IMR-90 (cell line): ENCODE results near the gene L3HYPDH. TPM values are rescaled to one million over a fixed set of nuclear protein-coding genes. Genes with fewer than 3 reads are reported as not detected.

ENCODE experiments used
- ATAC-seq: fragments of 200-7000 bp; cut with Tn5 transposase; 2 replicates; pipeline ENCODE4 v1.9.1; 2020; ENCODE audit warnings: low read depth, mild to moderate bottlenecking, moderate library complexity
- BruUV-seq: library from RNA; stranded (reverse); fragments of 400-500 nt; replicated peaks from 2 replicates; lab custom pipeline; 2021; lab: Mats Ljungman, UMichigan
- CTCF ChIA-PET: fragments of 300-600 bp; formaldehyde crosslinking; extraction: SDS; loops from one replicate; lab custom pipeline; 2021; ENCODE audit warnings: antibody characterized with exemption; lab: Yijun Ruan, JAX
- POLR2A ChIA-PET: fragments of 300-600 bp; sonication (Branson Sonifier 250); formaldehyde crosslinking; loops from one replicate; lab custom pipeline; 2022; ENCODE audit warnings: antibody characterized with exemption; ENCODE audit not compliant: unreplicated experiment; lab: Charles Lee
- DNase-seq: peaks from one replicate; pipeline ENCODE4 v3.0.0; 2013
- H2AFZ ChIP-seq: replicated peaks from 2 replicates; pipeline ENCODE3; 2013; ENCODE audit warnings: low read length, mild to moderate bottlenecking; ENCODE audit not compliant: poor library complexity
- H2AK5ac ChIP-seq: 2 replicates; pipeline ENCODE4 v1.6.1; 2013; ENCODE audit warnings: low read depth, low read length, inconsistent platforms
- H2AK9ac ChIP-seq: replicated peaks from 2 replicates; pipeline ENCODE3; 2013; ENCODE audit warnings: mild to moderate bottlenecking, low read depth, low read length, moderate library complexity; ENCODE audit not compliant: poor library complexity
- H2BK120ac ChIP-seq: 2 replicates; pipeline ENCODE4 v1.6.1; 2013; ENCODE audit warnings: low read depth, low read length, inconsistent platforms
- H2BK15ac ChIP-seq: 3 replicates; pipeline ENCODE4 v1.6.1; 2013; ENCODE audit warnings: low read depth, low read length, inconsistent platforms
- H2BK20ac ChIP-seq: 2 replicates; pipeline ENCODE4 v1.6.1; 2013; ENCODE audit warnings: low read depth, mild to moderate bottlenecking, inconsistent platforms, low read length, moderate library complexity
- H2BK5ac ChIP-seq: 2 replicates; pipeline ENCODE4 v1.6.1; 2013; ENCODE audit warnings: mild to moderate bottlenecking, low read depth, low read length, inconsistent platforms; ENCODE audit not compliant: poor library complexity, severe bottlenecking
- H3K14ac ChIP-seq: replicated peaks from 2 replicates; pipeline ENCODE4 v1.6.1; 2013; ENCODE audit warnings: low read depth, low read length, inconsistent platforms
- H3K18ac ChIP-seq: 2 replicates; pipeline ENCODE4 v1.6.1; 2013; ENCODE audit warnings: low read depth, low read length, control low read depth
- H3K23ac ChIP-seq: 2 replicates; pipeline ENCODE4 v1.6.1; 2013; ENCODE audit warnings: low read depth, low read length, inconsistent platforms
- H3K27ac ChIP-seq: 2 replicates; pipeline ENCODE4 v1.5.1; 2013; ENCODE audit warnings: mild to moderate bottlenecking, control low read depth, low read length; ENCODE audit not compliant: insufficient read depth
- H3K27me3 ChIP-seq: 2 replicates; pipeline ENCODE4 v1.6.1; 2013; ENCODE audit warnings: low read length; ENCODE audit not compliant: control insufficient read depth, insufficient read depth
- H3K36me3 ChIP-seq: 2 replicates; pipeline ENCODE4 v1.6.1; 2013; ENCODE audit warnings: low read length, mixed read lengths; ENCODE audit not compliant: control insufficient read depth, insufficient read depth
- H3K4ac ChIP-seq: 2 replicates; pipeline ENCODE4 v1.6.1; 2013; ENCODE audit warnings: low read depth, low read length, inconsistent platforms
- H3K4me1 ChIP-seq: 2 replicates; pipeline ENCODE4 v1.6.1; 2013; ENCODE audit warnings: low read length, mixed read lengths; ENCODE audit not compliant: control insufficient read depth, insufficient read depth
- H3K4me2 ChIP-seq: 2 replicates; pipeline ENCODE4 v1.6.1; 2013; ENCODE audit warnings: low read depth, mild to moderate bottlenecking, control low read depth, low read length, moderate library complexity
- H3K4me3 ChIP-seq: 2 replicates; pipeline ENCODE4 v1.5.1; 2013; ENCODE audit warnings: low read depth, mild to moderate bottlenecking, control low read depth, low read length, moderate library complexity; ENCODE audit not compliant: insufficient read depth
- H3K56ac ChIP-seq: 2 replicates; pipeline ENCODE4 v1.6.1; 2013; ENCODE audit warnings: low read length, inconsistent platforms; ENCODE audit not compliant: insufficient read depth; ENCODE audit errors: extremely low read depth
- H3K79me1 ChIP-seq, 2 experiments: 2 replicates each; pipeline ENCODE4 v1.6.1; 2013; ENCODE audit warnings: low read length in 2 of 2, inconsistent platforms in 1 of 2, low read depth in 1 of 2
- H3K9ac ChIP-seq: 2 replicates; pipeline ENCODE4 v1.6.1; 2013; ENCODE audit warnings: low read depth, low read length, control low read depth
- H3K9me1 ChIP-seq: 2 replicates; pipeline ENCODE4 v1.6.1; 2013; ENCODE audit warnings: low read length, inconsistent platforms; ENCODE audit not compliant: insufficient read depth
- H3K9me3 ChIP-seq: 2 replicates; pipeline ENCODE4 v1.6.1; 2013; ENCODE audit warnings: low read length; ENCODE audit not compliant: control insufficient read depth, insufficient read depth
- H4K20me1 ChIP-seq: 2 replicates; pipeline ENCODE4 v1.6.1; 2013; ENCODE audit warnings: low read length, inconsistent platforms; ENCODE audit not compliant: insufficient read depth
- H4K5ac ChIP-seq: 2 replicates; pipeline ENCODE4 v1.6.1; 2013; ENCODE audit warnings: mild to moderate bottlenecking, low read depth, low read length, control low read depth
- H4K8ac ChIP-seq, 2 experiments: 2 replicates each; pipeline ENCODE4 v1.6.1; 2013; ENCODE audit warnings: low read depth in 2 of 2, low read length in 2 of 2, control low read depth in 1 of 2, inconsistent platforms in 1 of 2
- H4K91ac ChIP-seq: 2 replicates; pipeline ENCODE4 v1.6.1; 2013; ENCODE audit warnings: low read depth, low read length, inconsistent platforms; ENCODE audit not compliant: insufficient read depth
- CEBPB ChIP-seq: IDR thresholded peaks from 2 replicates; pipeline ENCODE4 v1.6.1; 2012; ENCODE audit warnings: low read depth, low read length, improper control_type of control experiment
- ELK1 ChIP-seq: fragments of 150-350 bp; IDR thresholded peaks from 2 replicates; pipeline ENCODE4 v1.6.1; 2016; ENCODE audit warnings: low read depth, mild to moderate bottlenecking, low read length, moderate library complexity, borderline replicate concordance
- MAZ ChIP-seq: IDR thresholded peaks from 2 replicates; pipeline ENCODE4 v1.6.1; 2012; ENCODE audit warnings: low read depth, mild to moderate bottlenecking, low read length, improper control_type of control experiment, moderate library complexity, borderline replicate concordance
- MXI1 ChIP-seq: IDR thresholded peaks from 2 replicates; pipeline ENCODE4 v1.6.1; 2012; ENCODE audit warnings: low read depth, mild to moderate bottlenecking, low read length, moderate library complexity, borderline replicate concordance
- NFE2L2 ChIP-seq: fragments of 150-350 bp; IDR thresholded peaks from 2 replicates; pipeline ENCODE4 v1.6.1; 2016; ENCODE audit warnings: low read depth, mild to moderate bottlenecking, low read length
- RCOR1 ChIP-seq: IDR thresholded peaks from 2 replicates; pipeline ENCODE4 v1.6.1; 2012; ENCODE audit warnings: mild to moderate bottlenecking, low read length, improper control_type of control experiment; ENCODE audit not compliant: insufficient replicate concordance
- SMC3 ChIP-seq: fragments of 150-350 bp; IDR thresholded peaks from 2 replicates; pipeline ENCODE4 v1.6.1; 2016; ENCODE audit warnings: low read depth, mild to moderate bottlenecking, antibody characterized with exemption, low read length, moderate library complexity
- WGBS, 2 experiments: methylation state at CpG; one replicate each; pipeline versions ENCODE4 v1.1.5 to v1.1.7; 2013; ENCODE audit warnings: missing lambda C conversion rate in 2 of 2; ENCODE audit not compliant: insufficient read length in 1 of 2; ENCODE audit errors: extremely low coverage in 2 of 2; 5-methylcytosine and 5-hydroxymethylcytosine counted together
- dilution Hi-C: fragments of 300-500 bp; cut with HindIII; formaldehyde crosslinking; loops from one replicate; pipeline ENCODE4 v1.14.3; 2018; ENCODE audit warnings: low sequenced_read_pairs; ENCODE audit not compliant: unreplicated experiment
- in situ Hi-C: fragments of 300-500 bp; cut with MboI; formaldehyde crosslinking; loops from 3 replicates; pipeline ENCODE4 v1.14.3; 2019; ENCODE audit warnings: low sequenced_read_pairs, inconsistent platforms, mixed read lengths
- intact Hi-C: fragments of 100-400 bp; cut with micrococcal nuclease; formaldehyde crosslinking; loops from 2 replicates; pipeline ENCODE4 v1.10.0; 2022
- polyA plus RNA-seq, 3 experiments: library from polyadenylated mRNA; depleted of rRNA; stranded (reverse); fragments of >200 nt; gene quantifications; 2 replicates each; pipeline ENCODE4 v1.2.3, GENCODE V29; 2012; ENCODE audit warnings: low replicate concordance in 1 of 3
- total RNA-seq: library from RNA; depleted of rRNA; stranded (reverse); fragments of >200 nt; gene quantifications from 2 replicates; pipeline ENCODE4 v1.2.3, GENCODE V29; 2012

The L3HYPDH gene
- total and polyA plus RNA-seq, 2 of the 4 experiments (the other 2 are of a cell fraction), result 40.9 to 49.1 TPM

GRCh38 chr14:59425322-59425935 lies 58.8 kb downstream of the L3HYPDH start:
- Histone ChIP-seq H2AK5ac (no peak overlapping the region), H3K9me3 (no peaks in the 10 kb centered on the region), H2BK5ac (no peak overlapping the region), H4K5ac (no peak overlapping the region), H3K4ac (no peak overlapping the region), H3K4me1 (peaks cover 3% of the 10 kb centered on the region), H2BK20ac (no peak overlapping the region), H3K14ac (no peak overlapping the region), H3K9me1 (peaks cover 3% of the 10 kb centered on the region; the same call in 1 of the 2 replicates), H3K56ac (no peak overlapping the region), H4K8ac (no peak overlapping the region), H2BK120ac (no peak overlapping the region), H3K27me3 (no peaks in the 10 kb centered on the region), H3K4me2 (no peak overlapping the region), H2AK9ac (no peak overlapping the region), H3K79me1 (no peaks in the 10 kb centered on the region), H3K36me3 (peaks cover 1% of the 10 kb centered on the region; the same call in 1 of the 2 replicates), H3K4me3 (no peak overlapping the region), H4K91ac (no peak overlapping the region), H3K9ac (no peak overlapping the region), H2BK15ac (no peak overlapping the region), H3K23ac (no peak overlapping the region), H2AFZ (no peak overlapping the region), H3K27ac (no peak overlapping the region), H4K20me1 (no peaks in the 10 kb centered on the region), H3K18ac (no peak overlapping the region)
- dilution Hi-C loops (no loop called here), intact Hi-C loops (no loop called here), in situ Hi-C loops (no loop called here)
- TF ChIP-seq CEBPB (no peak), MXI1 (no peak), MAZ (no peak), NFE2L2 (no peak), RCOR1 (no peak), ELK1 (no peak), SMC3 (no peak)
- CTCF ChIA-PET, result interaction anchor here (0.6 kb wide), 1 partner anchor 63 kb away, joined by 4 read pairs; no protein-coding TSS in a partner anchor
- WGBS, 2 experiments, result no CpG with 5 or more reads among the region's 3 CpGs
- peak; percentile 57 for DNase-seq
- BruUV-seq, result no TSS peak
- POLR2A ChIA-PET, result no interaction called here
- peak; percentile 54 for ATAC-seq
